Right ventricle myocardium inferior (tissue), 1 donor: Measurements from ENCODE around the gene SLC66A1. TPM values are rescaled to one million over a fixed set of nuclear protein-coding genes. Genes with fewer than 3 reads are reported as not detected.

Source experiments
- ATAC-seq: fragments of 200-7000 bp; cut with Tn5 transposase; one replicate; pipeline ENCODE4 v1.9.1; 2020; ENCODE audit warnings: mild to moderate bottlenecking, moderate library complexity
- DNase-seq: peaks from one replicate; pipeline ENCODE4 v3.0.0; 2021; ENCODE audit errors: missing footprints
- intact Hi-C: fragments of 100-400 bp; cut with DNase I; formaldehyde crosslinking; loops from one replicate; pipeline ENCODE4 v1.11.0; 2022
- total RNA-seq: library from RNA; stranded (reverse); fragmentation: NEBNext Ultra II Directional; extraction: Animal tissue kit (Norgen Biotek cat#: 25700); gene quantifications from one replicate; pipeline ENCODE4 v1.2.1, GENCODE V29; 2021
- donor health status: DM: no; HTN: yes; CAD: no; lungs with severe emphysema.

The SLC66A1 gene
- total RNA-seq, 1 donor from 2014 or later = 7.0 TPM

- intact Hi-C loops = no loop called here
- no peak for ATAC-seq
- DNase-seq = no peak
These were observed 7.1 kb downstream of the SLC66A1 start for GRCh38 chr1:19319196-19319595.

- no peak for DNase-seq
- no peak for ATAC-seq
- intact Hi-C loops = no loop called here
These were observed 8.9 kb downstream of the SLC66A1 start for GRCh38 chr1:19321071-19321470.

GRCh38 chr1:19322481-19322880, 10.4 kb downstream of the SLC66A1 start:
- ATAC-seq (no peak), DNase-seq (no peak)
- intact Hi-C loops = no loop called here

- intact Hi-C loops = no loop called here
- DNase-seq (no peak), ATAC-seq (no peak)
These were observed 12.0 kb downstream of the SLC66A1 start for GRCh38 chr1:19323987-19324664.

- DNase-seq (no peak), ATAC-seq (no peak)
- intact Hi-C loops = no loop called here
These were observed 12.5 kb downstream of the SLC66A1 start for GRCh38 chr1:19324665-19324990.

- intact Hi-C loops = no loop called here
- ATAC-seq = no peak
- no peak for DNase-seq
These were observed 13.3 kb downstream of the SLC66A1 start for GRCh38 chr1:19325368-19325957.

GRCh38 chr1:19325958-19326747, 14.0 kb downstream of the SLC66A1 start:
- no peak for DNase-seq
- ATAC-seq = no peak
- intact Hi-C loops = no loop called here

GRCh38 chr1:19326748-19327065, 14.6 kb downstream of the SLC66A1 start:
- intact Hi-C loops = no loop called here
- DNase-seq (no peak), ATAC-seq (no peak)

GRCh38 chr1:19327301-19327700, 15.2 kb downstream of the SLC66A1 start:
- intact Hi-C loops = no loop called here
- ATAC-seq (no peak), DNase-seq (no peak)

- ATAC-seq (no peak), DNase-seq (no peak)
- intact Hi-C loops = no loop called here
These were observed 15.6 kb downstream of the SLC66A1 start for GRCh38 chr1:19327736-19328135.

- no peak for DNase-seq
These were observed 16.4 kb downstream of the SLC66A1 start for GRCh38 chr1:19328486-19328885.

GRCh38 chr1:19329188-19329587, 17.1 kb downstream of the SLC66A1 start:
- intact Hi-C loops = no loop called here
- ATAC-seq (no peak), DNase-seq (no peak)

More at GRCh38 chr1:19328486-19328885, 16.4 kb downstream of the SLC66A1 start:
- intact Hi-C loops = no loop called here
- ATAC-seq = no peak

- DNase-seq = no peak
- intact Hi-C loops = no loop called here
- no peak for ATAC-seq
These were observed 17.5 kb downstream of the SLC66A1 start for GRCh38 chr1:19329611-19330010.

- ATAC-seq = no peak
- intact Hi-C loops = no loop called here
These were observed 18.5 kb downstream of the SLC66A1 start for GRCh38 chr1:19330449-19331135.

GRCh38 chr1:19331262-19331878, 19.2 kb downstream of the SLC66A1 start:
- intact Hi-C loops = no loop called here
- no peak for ATAC-seq

More at GRCh38 chr1:19330449-19331135, 18.5 kb downstream of the SLC66A1 start:
- no peak for DNase-seq

GRCh38 chr1:19332832-19333231, 20.7 kb downstream of the SLC66A1 start:
- DNase-seq (no peak), ATAC-seq (no peak)
- intact Hi-C loops = no loop called here

More at GRCh38 chr1:19331262-19331878, 19.2 kb downstream of the SLC66A1 start:
- DNase-seq = no peak

GRCh38 chr1:19333587-19334354, 21.6 kb downstream of the SLC66A1 start:
- intact Hi-C loops = no loop called here
- DNase-seq (no peak), ATAC-seq (no peak)

- DNase-seq (no peak), ATAC-seq (no peak)
- intact Hi-C loops = no loop called here
These were observed 24.4 kb downstream of the SLC66A1 start for GRCh38 chr1:19336543-19336942.

- no peak for ATAC-seq
These were observed 25.2 kb downstream of the SLC66A1 start for GRCh38 chr1:19337289-19337688.

More at GRCh38 chr1:19337289-19337688, 25.2 kb downstream of the SLC66A1 start:
- no peak for DNase-seq
- intact Hi-C loops = no loop called here
